HFF-Myc (cell line): ENCODE measurements around the gene FCHSD1.
A peak's percentile ranks its signal among the peaks of the same experiment; 100 is the strongest.

Experiments used
- DNase-seq: peaks from one replicate; pipeline ENCODE4 v3.0.0-alpha.2; 2011; ENCODE audit warnings: low read depth; ENCODE audit errors: extremely low read depth
- H3K4me3 ChIP-seq: replicated peaks from 2 replicates; pipeline ENCODE4 v1.5.1; 2011; ENCODE audit warnings: low read depth, mild to moderate bottlenecking, control low read depth, low read length
- TF ChIP-seq, protein P1 (sequence below): IDR thresholded peaks from 2 replicates; pipeline ENCODE4 v1.5.1; 2012; ENCODE audit warnings: mild to moderate bottlenecking, low read depth, low read length, control low read depth; ENCODE audit errors: missing control alignments

The FCHSD1 gene

DNA sequence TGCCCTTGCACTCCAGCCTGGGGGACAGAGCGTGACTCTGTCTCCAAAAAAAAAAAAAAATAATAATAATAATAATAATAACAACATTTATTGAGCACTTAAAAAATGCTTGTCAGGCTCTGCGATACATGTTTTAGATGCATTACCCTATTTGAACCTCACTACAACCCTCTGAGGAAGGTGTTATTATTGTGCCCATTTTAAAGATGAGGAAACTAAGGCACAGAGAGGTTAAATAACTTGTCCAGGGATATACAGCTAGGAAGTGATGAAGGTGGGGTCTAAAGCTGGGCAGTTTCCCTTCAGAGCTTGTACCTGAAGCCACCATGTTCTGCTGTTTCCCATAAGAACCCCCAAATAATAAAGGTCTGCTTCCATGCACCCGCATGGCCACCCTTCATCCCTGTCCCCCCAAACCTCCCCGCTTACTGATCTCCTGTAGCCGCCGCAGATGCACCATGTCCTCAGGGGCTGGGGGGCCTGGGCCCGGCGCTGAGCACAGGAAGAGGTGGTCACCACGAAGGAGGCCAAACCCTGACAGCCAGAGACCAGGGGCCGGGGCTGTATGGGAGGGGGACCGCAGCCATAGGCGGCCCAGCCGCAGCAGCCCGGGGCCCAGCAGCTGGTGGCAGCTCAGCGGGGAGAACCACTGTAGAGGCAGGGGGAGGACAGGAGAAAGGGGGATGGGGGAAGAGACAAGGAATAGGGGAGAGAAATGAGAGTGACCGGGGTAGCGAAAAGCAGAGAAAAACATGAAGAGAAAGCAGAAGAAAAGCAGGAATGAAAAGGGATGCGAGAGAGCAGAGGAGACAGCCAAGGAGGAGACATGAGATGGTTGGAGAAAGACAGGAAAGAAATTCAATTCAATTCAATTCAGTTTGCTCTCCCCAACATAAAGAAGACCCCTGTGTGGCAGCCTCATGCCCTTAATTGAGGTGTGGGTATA is 15.1 kb upstream of the FCHSD1 start:
- DNase-seq, result no peak
- H3K4me3 ChIP-seq, result no peak overlapping the region
- TF ChIP-seq, protein P1, sequence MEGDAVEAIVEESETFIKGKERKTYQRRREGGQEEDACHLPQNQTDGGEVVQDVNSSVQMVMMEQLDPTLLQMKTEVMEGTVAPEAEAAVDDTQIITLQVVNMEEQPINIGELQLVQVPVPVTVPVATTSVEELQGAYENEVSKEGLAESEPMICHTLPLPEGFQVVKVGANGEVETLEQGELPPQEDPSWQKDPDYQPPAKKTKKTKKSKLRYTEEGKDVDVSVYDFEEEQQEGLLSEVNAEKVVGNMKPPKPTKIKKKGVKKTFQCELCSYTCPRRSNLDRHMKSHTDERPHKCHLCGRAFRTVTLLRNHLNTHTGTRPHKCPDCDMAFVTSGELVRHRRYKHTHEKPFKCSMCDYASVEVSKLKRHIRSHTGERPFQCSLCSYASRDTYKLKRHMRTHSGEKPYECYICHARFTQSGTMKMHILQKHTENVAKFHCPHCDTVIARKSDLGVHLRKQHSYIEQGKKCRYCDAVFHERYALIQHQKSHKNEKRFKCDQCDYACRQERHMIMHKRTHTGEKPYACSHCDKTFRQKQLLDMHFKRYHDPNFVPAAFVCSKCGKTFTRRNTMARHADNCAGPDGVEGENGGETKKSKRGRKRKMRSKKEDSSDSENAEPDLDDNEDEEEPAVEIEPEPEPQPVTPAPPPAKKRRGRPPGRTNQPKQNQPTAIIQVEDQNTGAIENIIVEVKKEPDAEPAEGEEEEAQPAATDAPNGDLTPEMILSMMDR, result no peak

DNA sequence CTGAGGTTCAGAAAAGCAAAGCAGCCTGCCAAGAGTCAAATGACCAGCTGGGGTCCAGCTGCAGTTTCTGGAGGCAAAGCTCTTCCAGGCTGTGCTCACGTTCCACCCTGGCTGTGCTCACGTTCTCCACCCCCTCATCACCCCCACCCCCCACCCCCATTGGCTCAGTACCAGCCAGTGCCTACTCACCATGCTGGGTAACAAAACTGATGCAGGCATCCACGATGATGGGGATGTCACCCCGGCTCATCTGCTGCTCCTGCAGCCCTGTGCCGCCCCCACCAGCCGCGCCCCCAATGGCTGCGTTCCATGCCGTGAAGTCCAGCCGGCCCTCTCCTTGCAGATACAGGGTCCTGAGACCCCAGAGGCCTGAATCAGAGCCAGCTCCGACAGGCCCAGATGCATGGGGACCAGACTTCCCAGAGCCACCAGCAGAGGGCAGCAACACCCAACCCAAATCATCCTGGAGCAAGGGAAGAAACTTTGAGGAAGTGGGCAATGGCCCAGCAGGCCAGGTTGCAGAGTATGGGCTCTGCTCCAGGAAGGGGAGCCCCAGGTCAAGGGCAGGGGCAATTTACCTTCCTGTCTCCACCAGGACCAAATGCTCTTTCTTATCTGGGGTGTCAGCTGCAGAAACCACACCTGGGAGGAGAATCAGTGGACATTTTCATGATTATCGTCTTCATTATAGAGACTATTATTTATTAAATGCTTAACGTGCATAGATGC is 13.7 kb upstream of the FCHSD1 start:
- TF ChIP-seq, protein P1, result peak; percentile 95
- peak; percentile 41 for DNase-seq

DNA sequence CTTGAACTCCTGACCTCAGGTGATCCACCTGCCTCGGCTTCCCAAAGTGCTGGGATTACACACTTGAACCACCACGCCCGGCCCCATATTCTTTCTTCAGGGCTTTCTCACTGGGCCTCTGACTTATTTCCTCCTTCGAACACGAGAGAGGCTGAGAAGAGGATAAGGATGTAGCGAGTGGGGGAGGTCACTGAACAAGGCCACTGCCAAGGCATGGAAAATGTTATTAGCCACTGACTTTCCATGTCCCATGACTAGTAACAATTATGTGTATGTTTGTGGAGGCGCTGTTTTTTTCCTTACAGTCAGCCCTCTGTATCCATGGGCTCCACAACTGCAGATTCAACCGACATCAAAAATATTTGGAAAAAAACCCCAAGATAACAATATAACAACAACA is 12.3 kb upstream of the FCHSD1 start:
- H3K4me3 ChIP-seq, result no peak overlapping the region
- no peak for DNase-seq
- TF ChIP-seq, protein P1, result no peak

More for the DNA sequence above, 13.7 kb upstream of the FCHSD1 start:
- H3K4me3 ChIP-seq, result no peak overlapping the region

DNA sequence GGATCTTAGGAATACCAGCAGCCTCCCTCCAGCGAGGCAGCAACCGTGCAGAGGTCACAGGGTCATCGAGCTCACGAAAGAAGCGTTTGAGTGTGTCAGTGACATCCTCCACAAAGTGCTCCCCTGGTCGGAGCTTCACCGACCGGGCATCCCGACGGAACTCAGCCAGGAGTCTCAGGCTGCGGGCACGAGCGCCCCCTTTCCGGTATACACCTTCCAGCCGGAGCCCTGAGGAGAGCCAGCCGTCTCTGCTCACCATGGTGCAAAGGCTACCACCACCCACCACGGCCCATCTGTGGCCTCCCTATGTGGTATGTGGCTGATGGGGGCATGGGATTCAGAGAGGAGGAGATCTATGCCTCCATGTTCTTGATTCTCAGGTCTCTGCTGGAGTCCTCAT is 10.8 kb upstream of the FCHSD1 start:
- TF ChIP-seq, protein P1, result no peak
- no peak overlapping the region for H3K4me3 ChIP-seq
- DNase-seq, result no peak

DNA sequence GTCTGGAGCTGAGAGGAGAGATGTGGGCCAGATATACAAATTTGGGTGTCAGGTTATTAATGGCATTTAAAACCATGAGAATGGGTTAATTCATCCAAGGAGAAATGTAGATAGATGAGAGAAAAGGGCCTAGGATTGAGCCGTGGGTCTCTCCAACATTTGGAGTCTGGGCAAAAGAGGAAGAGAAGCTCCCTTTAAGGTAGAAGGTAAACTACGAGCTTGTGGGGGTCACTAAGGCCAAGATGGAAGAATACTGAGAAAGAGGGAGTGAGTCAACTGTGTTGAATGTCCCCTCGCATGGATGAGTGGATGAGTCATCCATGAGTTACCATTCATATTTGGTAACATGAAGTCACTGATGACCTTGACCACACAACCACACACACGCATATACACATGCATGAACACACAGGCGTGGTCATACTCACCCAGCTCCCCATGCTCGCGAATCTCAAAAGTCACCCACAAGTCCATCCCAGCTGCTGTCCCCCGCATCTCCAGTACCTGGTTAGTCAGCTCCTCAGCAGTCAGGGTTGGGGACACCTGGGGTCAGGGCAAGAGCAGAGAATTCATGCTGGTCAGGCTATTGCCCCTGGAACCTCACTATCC is 6.8 kb upstream of the FCHSD1 start:
- TF ChIP-seq, protein P1, result no peak
- no peak overlapping the region for H3K4me3 ChIP-seq
- no peak for DNase-seq

DNA sequence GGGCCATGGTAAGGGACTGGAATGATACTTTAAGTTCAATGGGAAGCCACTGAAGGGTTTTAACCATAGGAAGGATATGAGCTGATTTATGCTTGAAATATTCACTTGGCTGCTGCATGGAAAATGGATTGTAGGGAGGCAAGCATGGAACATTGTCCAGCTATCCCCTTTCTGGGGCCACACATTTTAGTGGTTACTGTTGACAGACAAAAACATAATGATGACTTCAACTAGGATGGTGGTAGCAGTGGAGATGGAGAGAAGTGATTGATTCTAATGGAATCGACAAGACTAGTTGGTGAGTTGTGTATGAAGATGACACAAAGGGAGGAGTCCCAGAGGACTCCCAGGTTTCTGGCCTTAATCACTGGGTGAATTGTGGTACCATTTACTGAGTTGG is 6.2 kb upstream of the FCHSD1 start:
- TF ChIP-seq, protein P1, result no peak
- no peak overlapping the region for H3K4me3 ChIP-seq
- DNase-seq, result no peak
